Measurements from ENCODE around the gene OLA1. TPM values are rescaled to one million over a fixed set of nuclear protein-coding genes. Genes with fewer than 3 reads are reported as not detected.

Gene OLA1
- total and polyA plus RNA-seq, 9 of the 15 experiments (the other 6 are each of a cell fraction or from before 2014, with no cell fraction given): 208 to 353 (median 225) TPM

- Histone ChIP-seq H3K9me1 (ENCODE audit: control insufficient read depth, insufficient read depth, low read length) (no peaks in the 10 kb centered on the region), H3K9ac (ENCODE audit: insufficient read depth in 1 of 2, low read depth in 2 of 2, low read length in 2 of 2) (peak overlapping the region; percentile 91 to 93), H3K4me3 (peak overlapping the region; percentile 87), H3K9me3 (replicated peaks; ENCODE audit: control insufficient read depth, insufficient read depth, low read depth, low read length) (no peaks in the 10 kb centered on the region), H3K27ac (ENCODE audit: extremely low read depth, low read depth, low read length) (peak overlapping the region; percentile 90), H3K4me2 (ENCODE audit: insufficient read depth, low read length) (peak overlapping the region; percentile 85), H3K36me3 (ENCODE audit: control insufficient read depth, insufficient read depth, low read length) (peaks cover 43% of the 10 kb centered on the region), H4K20me1 (replicated peaks; ENCODE audit: control insufficient read depth, insufficient read depth, low read length) (0 out of 2 replicates have a peak, but pooled peaks cover 3% of the 10 kb centered on the region), H3K4me1 (replicated peaks in 1 of 2; ENCODE audit: control insufficient read depth in 2 of 2, insufficient read depth in 2 of 2, low read length in 2 of 2) (peaks cover 5 to 14% of the 10 kb centered on the region in 2 experiments; a peak in 4 of 5 replicates), H3K27me3 (ENCODE audit: control insufficient read depth in 2 of 2, insufficient read depth in 2 of 2, low read length in 2 of 2) (no peaks in the 10 kb centered on the region), H3K79me2 (ENCODE audit: control insufficient read depth, insufficient read depth, low read length) (peaks cover 70% of the 10 kb centered on the region), H2AFZ (ENCODE audit: low read depth, low read length) (peak overlapping the region; percentile 22; the same call in 1 of the 2 replicates)
- POLR2A ChIA-PET: interaction anchor here (0.6 to 3.1 kb wide), 6 partner anchors 12 to 932 kb away, joined by 3 to 9 read pairs (median 3); no protein-coding TSS in a partner anchor
- ATAC-seq (peak; percentile 24), FAIRE-seq (no peak), DNase-seq (ENCODE audit: extremely low read depth in 1 of 4, low spot score in 3 of 4) (peak in 1 of 4 experiments; percentile 65)
- CTCF ChIA-PET (ENCODE audit: low intra/inter-chr PET ratio): no interaction called here
- TF ChIP-seq ZNF184 (CRISPR knock-in tag; IDR thresholded peaks at IDR 0.05) (no peak), MCM3 (IDR thresholded peaks at IDR 0.05) (no peak), CHCHD3 (CRISPR knock-in tag; IDR thresholded peaks at IDR 0.05) (no peak), OTX1 (CRISPR knock-in tag; IDR thresholded peaks at IDR 0.05) (no peak), ZBTB7A (IDR thresholded peaks at IDR 0.05; ENCODE audit: borderline replicate concordance, control insufficient read depth, low read depth, low read length) (no peak), ZBTB17 (CRISPR knock-in tag; IDR thresholded peaks at IDR 0.05) (no peak), ZNF165 (CRISPR knock-in tag; IDR thresholded peaks at IDR 0.05; ENCODE audit: borderline replicate concordance) (no peak), TFE3 (CRISPR knock-in tag; IDR thresholded peaks at IDR 0.05) (no peak), POLR2B (IDR thresholded peaks at IDR 0.05; ENCODE audit: low read depth, partially characterized antibody) (no peak), ZNF146 (CRISPR knock-in tag; IDR thresholded peaks at IDR 0.05; ENCODE audit: unreplicated experiment) (no peak), CUX1 (CRISPR knock-in tag; IDR thresholded peaks at IDR 0.05) (0 out of 2 replicates have a peak, but pooled peaks have one; percentile 32), NRF1 (conservative IDR thresholded peaks at IDR 0.05 in 1 of 2, IDR thresholded peaks at IDR 0.05 in 1 of 2) (peak in 1 of 2 experiments; percentile 42; a peak in 2 of 4 replicates), STAG1 (CRISPR knock-in tag; IDR thresholded peaks at IDR 0.05; ENCODE audit: borderline replicate concordance) (no peak), SIN3A (IDR thresholded peaks at IDR 0.05; ENCODE audit: borderline replicate concordance in 2 of 2, control insufficient read depth in 1 of 2, low read depth in 2 of 2, low read length in 2 of 2) (peak in 1 of 2 experiments; percentile 23; a peak in 1 of 4 replicates), GTF2F1 (IDR thresholded peaks at IDR 0.05; ENCODE audit: low read depth, low read length) (no peak), TFAM (CRISPR knock-in tag; conservative IDR thresholded peaks at IDR 0.05) (no peak)
- intact Hi-C loops (cut with micrococcal nuclease) (loop anchor here (5.0 to 10.0 kb wide), 2 partner anchors 90 to 282 kb away; partner anchors contain the start of gene SP3), in situ Hi-C loops (cut with MboI) (no loop called here)
- WGBS (ENCODE audit: insufficient coverage, low coverage, missing lambda C conversion rate): 3% methylated on average over 18 of the region's 18 CpGs
- BruUV-seq (replicated peaks): no TSS peak
These were observed 1.4 kb downstream of the OLA1 start for GRCh38 chr2:174246944-174247381.

Measured in K562 (cell line).